ENCODE results near the gene MECR.

The MECR gene

GRCh38 chr1:29230553-29231378 is at the start of gene MECR:
Gene MECR (minus strand): TSS chr1:29230934. CDS start chr1:29230906, 28 bp downstream.
- peak; percentile 93 for DNase-seq (ENCODE audit: low read depth in 2 of 2)

- DNase-seq (ENCODE audit: low read depth in 2 of 2) = no peak
Observed at GRCh38 chr1:29279951-29280391, 49.2 kb upstream of the MECR start.

GRCh38 chr1:29279406-29279805 is 48.7 kb upstream of the MECR start:
- DNase-seq (ENCODE audit: low read depth in 2 of 2) = no peak

GRCh38 chr1:29278124-29278523 is 47.4 kb upstream of the MECR start:
- DNase-seq (ENCODE audit: low read depth in 2 of 2) = no peak

GRCh38 chr1:29275435-29275834 is 44.7 kb upstream of the MECR start:
- no peak for DNase-seq (ENCODE audit: low read depth in 2 of 2)

GRCh38 chr1:29272147-29272907 is 41.6 kb upstream of the MECR start:
- no peak for DNase-seq (ENCODE audit: low read depth in 2 of 2)

GRCh38 chr1:29271724-29272123 is 41.0 kb upstream of the MECR start:
- DNase-seq (ENCODE audit: low read depth in 2 of 2) = no peak

GRCh38 chr1:29270929-29271521 is 40.3 kb upstream of the MECR start:
- no peak for DNase-seq (ENCODE audit: low read depth in 2 of 2)

GRCh38 chr1:29269382-29269781 is 38.6 kb upstream of the MECR start:
- DNase-seq (ENCODE audit: low read depth in 2 of 2) = no peak

GRCh38 chr1:29267321-29268070 is 36.8 kb upstream of the MECR start:
- DNase-seq (ENCODE audit: low read depth in 2 of 2) = no peak

GRCh38 chr1:29266912-29267311 is 36.2 kb upstream of the MECR start:
- DNase-seq (ENCODE audit: low read depth in 2 of 2) = no peak

- DNase-seq (ENCODE audit: low read depth in 2 of 2) = no peak
Observed at GRCh38 chr1:29264773-29265389, 34.1 kb upstream of the MECR start.

GRCh38 chr1:29260531-29260930 is 29.8 kb upstream of the MECR start:
- DNase-seq (ENCODE audit: low read depth in 2 of 2) = no peak

GRCh38 chr1:29259802-29260441 is 29.2 kb upstream of the MECR start:
- DNase-seq (ENCODE audit: low read depth in 2 of 2) = peak in 1 of 2 donors; percentile 45

GRCh38 chr1:29258976-29259801 is 28.5 kb upstream of the MECR start:
- DNase-seq (ENCODE audit: low read depth in 2 of 2) = no peak

- no peak for DNase-seq (ENCODE audit: low read depth in 2 of 2)
Observed at GRCh38 chr1:29258189-29258975, 27.6 kb upstream of the MECR start.

GRCh38 chr1:29256979-29257804 is 26.5 kb upstream of the MECR start:
- DNase-seq (ENCODE audit: low read depth in 2 of 2) = no peak

- DNase-seq (ENCODE audit: low read depth in 2 of 2) = no peak
Observed at GRCh38 chr1:29256394-29256793, 25.7 kb upstream of the MECR start.

All from stimulated activated CD4-positive, alpha-beta T cell treated with anti-CD3 and anti-CD28 coated beads, Interleukin-1b, Interleukin-23, amount 100 ng/mL, for 4 hours (primary cell).